H1 (cell line): ENCODE data around the gene METTL5. TPM values are rescaled to one million over a fixed set of nuclear protein-coding genes. Genes with fewer than 3 reads are reported as not detected.

Experiments used
- BACH1 ChIP-seq: IDR thresholded peaks from 2 replicates; pipeline ENCODE4 v1.6.1; 2012; ENCODE audit warnings: low read length, improper control_type of control experiment
- CHD7 ChIP-seq: fragments of 300-600 bp; sonication (generic); IDR thresholded peaks from 2 replicates; pipeline ENCODE4 v1.7.1; 2012; ENCODE audit warnings: low read length, moderate library complexity, mild to moderate bottlenecking, inconsistent platforms; ENCODE audit not compliant: insufficient replicate concordance
- EP300 ChIP-seq, 2 experiments: IDR thresholded peaks; 1 replicate in 1 of 2; 2 replicates in 1 of 2; pipeline ENCODE4 v1.6.1; 2011 to 2012; ENCODE audit warnings: low read depth in 2 of 2, low read length in 2 of 2, mild to moderate bottlenecking in 2 of 2, borderline replicate concordance in 1 of 2, inconsistent platforms in 1 of 2, moderate library complexity in 1 of 2
- GTF2F1 ChIP-seq: IDR thresholded peaks from 2 replicates; pipeline ENCODE4 v1.6.1; 2012; ENCODE audit warnings: low read depth, low read length, improper control_type of control experiment, borderline replicate concordance
- KDM4A ChIP-seq: IDR thresholded peaks from one replicate; pipeline ENCODE4 v1.7.1; 2012; ENCODE audit warnings: low read depth, mild to moderate bottlenecking, moderate library complexity, low read length, inconsistent platforms; ENCODE audit not compliant: severe bottlenecking
- NRF1 ChIP-seq: IDR thresholded peaks from 2 replicates; pipeline ENCODE4 v1.6.1; 2011; ENCODE audit warnings: mild to moderate bottlenecking, low read depth, low read length, improper control_type of control experiment
- POU5F1 ChIP-seq: IDR thresholded peaks from 2 replicates; pipeline ENCODE4 v1.6.1; 2011; ENCODE audit warnings: low read depth, mild to moderate bottlenecking, low read length, moderate library complexity
- SIX5 ChIP-seq: IDR thresholded peaks from 2 replicates; pipeline ENCODE4 v1.6.1; 2011; ENCODE audit warnings: mild to moderate bottlenecking, low read depth, low read length
- polyA plus RNA-seq, 7 experiments: library from polyadenylated mRNA; depleted of rRNA in 3 of 7; stranded (reverse) in 5 of 7; unstranded in 2 of 7; fragments of >200 nt in 5 of 7; fragments of 200-250 nt in 2 of 7; gene quantifications; 1 replicate in 5 of 7; 2 replicates in 1 of 7; 4 replicates in 1 of 7; pipeline versions ENCODE4 v1.2.1 to v1.2.3, GENCODE V29; 2011 to 2013; ENCODE audit warnings: missing spikeins in 2 of 7, mixed read lengths in 2 of 7
- total RNA-seq: library from RNA; stranded (reverse); fragmentation: NEBNext Ultra II Directional; extraction: Animal tissue kit (Norgen Biotek cat#: 25700); gene quantifications from 2 replicates; pipeline ENCODE4 v1.2.1, GENCODE V29; 2021

Gene METTL5
- total and polyA plus RNA-seq, 2 of the 8 experiments (the other 6 are each of a cell fraction or from before 2014, with no cell fraction given): 34.5 to 74.1 TPM

DNA sequence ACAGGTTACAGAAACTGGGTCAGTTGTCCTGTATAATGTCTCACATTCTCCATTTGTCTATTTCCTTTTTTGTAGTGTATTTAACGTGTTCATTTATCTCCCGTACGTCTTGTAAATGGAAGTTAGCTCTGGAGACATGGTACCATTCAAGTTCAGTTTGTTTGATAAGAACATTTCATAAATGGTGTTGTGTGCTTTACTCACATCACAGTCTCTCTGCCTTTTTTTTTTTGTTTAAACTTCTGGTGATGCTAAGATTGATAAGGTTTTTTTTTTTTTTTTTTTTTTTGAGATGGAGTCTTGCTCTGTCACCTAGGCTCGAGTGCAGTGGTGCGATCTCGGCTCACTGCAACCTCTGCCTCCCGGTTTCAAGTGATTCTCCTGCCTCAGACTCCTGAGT lies 44.2 kb upstream of the METTL5 start (continued):
- TF ChIP-seq CHD7: no peak
- TF ChIP-seq SIX5: no peak
- no peak for TF ChIP-seq EP300 (IDR thresholded peaks at IDR 0.05; ENCODE audit: borderline replicate concordance in 1 of 2, low read depth in 2 of 2, low read length in 2 of 2)
- no peak for TF ChIP-seq NRF1
- no peak for TF ChIP-seq BACH1
- no peak for TF ChIP-seq POU5F1
- TF ChIP-seq GTF2F1: no peak
- no peak for TF ChIP-seq KDM4A
